H1 (cell line): Measurements from ENCODE around the gene MFAP3L. TPM values are rescaled to one million over a fixed set of nuclear protein-coding genes. Genes with fewer than 3 reads are reported as not detected.
A peak's percentile ranks its signal among the peaks of the same experiment; 100 is the strongest.

Experiments used
- CTCF ChIA-PET: fragments of 300-600 bp; sonication (Branson Sonifier 250); formaldehyde crosslinking; loops from one replicate; lab custom pipeline; 2021; ENCODE audit not compliant: partially characterized antibody; lab: Charles Lee
- POLR2A ChIA-PET: fragments of 300-600 bp; sonication (Branson Sonifier 250); formaldehyde crosslinking; loops from one replicate; lab custom pipeline; 2021; ENCODE audit warnings: inconsistent platforms; ENCODE audit not compliant: partially characterized antibody; lab: Charles Lee
- DNase-seq, 2 experiments: peaks; one replicate each; pipeline versions ENCODE4 v3.0.0 to v3.0.0-alpha.2; 2010 to 2022; ENCODE audit warnings: low spot score in 2 of 2, low read depth in 1 of 2, mixed read lengths in 1 of 2
- FAIRE-seq: peaks from 2 replicates; lab custom pipeline; 2011; peaks lifted over from hg19 to GRCh38; lab: Jason Lieb, UNC
- H2AFZ ChIP-seq: 2 replicates; pipeline ENCODE4 v1.8.1; 2012; ENCODE audit warnings: low read length, inconsistent platforms
- H2AK5ac ChIP-seq: 2 replicates; pipeline ENCODE4 v1.6.1; 2013; ENCODE audit warnings: low read depth, low read length
- H2BK120ac ChIP-seq: replicated peaks from 2 replicates; pipeline ENCODE3; 2013; ENCODE audit warnings: low read depth, low read length, inconsistent platforms
- H2BK12ac ChIP-seq: 2 replicates; pipeline ENCODE4 v1.6.1; 2013; ENCODE audit warnings: low read depth, low read length
- H2BK15ac ChIP-seq: 2 replicates; pipeline ENCODE4 v1.6.1; 2013; ENCODE audit warnings: low read length
- H2BK20ac ChIP-seq: 2 replicates; pipeline ENCODE4 v1.6.1; 2013; ENCODE audit warnings: low read length
- H2BK5ac ChIP-seq: 2 replicates; pipeline ENCODE4 v1.6.1; 2013; ENCODE audit warnings: low read depth, low read length
- H3K14ac ChIP-seq: 2 replicates; pipeline ENCODE4 v1.6.1; 2013; ENCODE audit warnings: inconsistent platforms; ENCODE audit not compliant: insufficient read length
- H3K18ac ChIP-seq: 2 replicates; pipeline ENCODE4 v1.6.1; 2013; ENCODE audit warnings: low read length; ENCODE audit errors: extremely low read depth
- H3K23ac ChIP-seq: 2 replicates; pipeline ENCODE4 v1.6.1; 2013; ENCODE audit warnings: inconsistent platforms; ENCODE audit not compliant: insufficient read length
- H3K23me2 ChIP-seq: 2 replicates; pipeline ENCODE4 v1.6.1; 2013; ENCODE audit warnings: low read depth, low read length
- H3K27ac ChIP-seq: 2 replicates; pipeline ENCODE4 v1.6.1; 2011; ENCODE audit warnings: low read depth, low read length, inconsistent platforms
- H3K27me3 ChIP-seq, 4 experiments: replicated peaks in 1 of 4; 1 replicate in 1 of 4; 2 replicates in 3 of 4; pipeline versions ENCODE4 v1.6.1 to v1.8.1; 2011 to 2013; ENCODE audit warnings: low read length in 3 of 4, mild to moderate bottlenecking in 3 of 4, inconsistent platforms in 2 of 4, mixed read lengths in 2 of 4, moderate library complexity in 1 of 4; ENCODE audit not compliant: control insufficient read depth in 3 of 4, insufficient read depth in 3 of 4; ENCODE audit errors: extremely low read depth in 1 of 4
- H3K36me3 ChIP-seq, 4 experiments: 2 replicates each; pipeline versions ENCODE4 v1.6.1 to v1.8.1; 2011 to 2013; ENCODE audit warnings: mild to moderate bottlenecking in 4 of 4, low read length in 3 of 4, moderate library complexity in 2 of 4, control low read depth in 1 of 4, inconsistent platforms in 1 of 4; ENCODE audit not compliant: insufficient read depth in 4 of 4, control insufficient read depth in 2 of 4
- H3K4ac ChIP-seq: replicated peaks from 2 replicates; pipeline ENCODE3; 2013; ENCODE audit warnings: low read length, low read depth, mixed read lengths, inconsistent platforms; ENCODE audit not compliant: insufficient read length
- H3K4me1 ChIP-seq, 4 experiments: replicated peaks in 1 of 4; 1 replicate in 1 of 4; 2 replicates in 3 of 4; pipeline versions ENCODE4 v1.6.1 to v1.8.1; 2011 to 2013; ENCODE audit warnings: low read length in 3 of 4, inconsistent platforms in 2 of 4, mixed read lengths in 1 of 4; ENCODE audit not compliant: insufficient read depth in 4 of 4, control insufficient read depth in 3 of 4
- H3K4me2 ChIP-seq, 2 experiments: 2 replicates each; pipeline versions ENCODE4 v1.6.1 to v1.8.1; 2011 to 2013; ENCODE audit warnings: low read depth in 2 of 2, low read length in 2 of 2, control low read depth in 1 of 2, inconsistent platforms in 1 of 2, mild to moderate bottlenecking in 1 of 2; ENCODE audit not compliant: insufficient read depth in 1 of 2
- H3K4me3 ChIP-seq, 4 experiments: fragments of 200-600, 300-600 bp in 1 of 4; sonication (generic), shearing (Covaris generic), sonication (Bioruptor Twin) in 1 of 4; 2 replicates each; pipeline versions ENCODE4 v1.5.1 to v1.8.1; 2011 to 2016; ENCODE audit warnings: low read length in 4 of 4, low read depth in 3 of 4, control low read depth in 2 of 4, inconsistent platforms in 2 of 4, mild to moderate bottlenecking in 2 of 4, mixed read lengths in 1 of 4, moderate library complexity in 1 of 4; ENCODE audit not compliant: insufficient read depth in 2 of 4; ENCODE audit errors: extremely low read depth in 1 of 4
- H3K56ac ChIP-seq: replicated peaks from 2 replicates; pipeline ENCODE3; 2013; ENCODE audit warnings: low read depth, mild to moderate bottlenecking, mixed read lengths, low read length, inconsistent platforms; ENCODE audit not compliant: insufficient read length
- H3K79me1 ChIP-seq: 2 replicates; pipeline ENCODE4 v1.6.1; 2013; ENCODE audit warnings: low read depth, low read length, control low read depth
- H3K79me2 ChIP-seq, 2 experiments: 2 replicates each; pipeline versions ENCODE4 v1.6.1 to v1.8.1; 2012 to 2013; ENCODE audit warnings: low read length in 2 of 2, mild to moderate bottlenecking in 2 of 2, inconsistent platforms in 1 of 2; ENCODE audit not compliant: insufficient read depth in 2 of 2, control insufficient read depth in 1 of 2
- H3K9ac ChIP-seq, 4 experiments: replicated peaks in 1 of 4; 1 replicate in 1 of 4; 2 replicates in 3 of 4; pipeline versions ENCODE4 v1.6.1 to v1.8.1; 2011 to 2013; ENCODE audit warnings: low read depth in 3 of 4, low read length in 3 of 4, control low read depth in 2 of 4, mild to moderate bottlenecking in 2 of 4, moderate library complexity in 2 of 4, inconsistent platforms in 1 of 4; ENCODE audit errors: extremely low read depth in 1 of 4
- H3K9me3 ChIP-seq, 2 experiments: 2 replicates each; pipeline versions ENCODE4 v1.6.1 to v1.8.1; 2012 to 2013; ENCODE audit warnings: mild to moderate bottlenecking in 2 of 2, moderate library complexity in 2 of 2, control low read depth in 1 of 2, inconsistent platforms in 1 of 2, low read depth in 1 of 2, low read length in 1 of 2, mixed read lengths in 1 of 2; ENCODE audit not compliant: insufficient read depth in 2 of 2
- H4K20me1 ChIP-seq, 2 experiments: replicated peaks in 1 of 2; 2 replicates each; pipeline versions ENCODE3 to v1.8.1; 2011 to 2013; ENCODE audit warnings: inconsistent platforms in 2 of 2, low read length in 2 of 2, mild to moderate bottlenecking in 1 of 2; ENCODE audit not compliant: insufficient read depth in 2 of 2, control insufficient read depth in 1 of 2
- H4K5ac ChIP-seq: 2 replicates; pipeline ENCODE4 v1.6.1; 2013; ENCODE audit warnings: low read length, low read depth, mixed read lengths, inconsistent platforms; ENCODE audit not compliant: insufficient read length
- H4K8ac ChIP-seq: 2 replicates; pipeline ENCODE4 v1.8.0; 2013; ENCODE audit warnings: mild to moderate bottlenecking, moderate library complexity, low read length, inconsistent platforms; ENCODE audit not compliant: insufficient read depth; ENCODE audit errors: extremely low read depth
- H4K91ac ChIP-seq: replicated peaks from 2 replicates; pipeline ENCODE3; 2013; ENCODE audit warnings: low read length, mixed read lengths, inconsistent platforms; ENCODE audit not compliant: insufficient read length
- ZNF274 ChIP-seq: IDR thresholded peaks from 2 replicates; pipeline ENCODE4 v1.7.0; 2012; ENCODE audit warnings: low read length, borderline replicate concordance; ENCODE audit errors: extremely low read depth
- WGBS, 2 experiments: shearing (Covaris generic) in 1 of 2; methylation state at CpG; one replicate each; pipeline versions ENCODE4 v1.1.6 to v1.1.7; 2013 to 2015; ENCODE audit warnings: low lambda C conversion rate in 2 of 2, mixed read lengths in 2 of 2, inconsistent platforms in 1 of 2, low coverage in 1 of 2, missing lambda C conversion rate in 1 of 2; ENCODE audit not compliant: insufficient replicate concordance in 2 of 2, insufficient coverage in 1 of 2, insufficient read length in 1 of 2; ENCODE audit errors: extremely low coverage in 1 of 2, missing lambda C conversion rate in 1 of 2; 5-methylcytosine and 5-hydroxymethylcytosine counted together
- polyA plus RNA-seq, 7 experiments: library from polyadenylated mRNA; depleted of rRNA in 3 of 7; stranded (reverse) in 5 of 7; unstranded in 2 of 7; fragments of >200 nt in 5 of 7; fragments of 200-250 nt in 2 of 7; gene quantifications; 1 replicate in 5 of 7; 2 replicates in 1 of 7; 4 replicates in 1 of 7; pipeline versions ENCODE4 v1.2.1 to v1.2.3, GENCODE V29; 2011 to 2013; ENCODE audit warnings: missing spikeins in 2 of 7, mixed read lengths in 2 of 7
- total RNA-seq: library from RNA; stranded (reverse); fragmentation: NEBNext Ultra II Directional; extraction: Animal tissue kit (Norgen Biotek cat#: 25700); gene quantifications from 2 replicates; pipeline ENCODE4 v1.2.1, GENCODE V29; 2021

MFAP3L gene
- total and polyA plus RNA-seq, 2 of the 8 experiments (the other 6 are each of a cell fraction or from before 2014, with no cell fraction given) = 7.0 to 9.8 TPM

GRCh38 chr4:169975838-169976796, 50.1 kb downstream of the MFAP3L start:
- H3K27me3 ChIP-seq = no peaks in the 10 kb centered on the region
- no peak overlapping the region; a peak in 1 of 7 replicates for H3K9ac ChIP-seq
- peak overlapping the region; percentile 52; the same call in 1 of the 2 replicates for H3K18ac ChIP-seq
- no peak for TF ChIP-seq ZNF274
- 81% methylated on average over 14 of the region's 14 CpGs; no CpG with 5 or more reads in 1 of the 2 experiments for WGBS, 2 experiments
- no peaks in the 10 kb centered on the region for H3K36me3 ChIP-seq
- ChIA-PET POLR2A (no interaction called here), CTCF (interaction anchor here (1.3 kb wide), 2 partner anchors 9 to 35 kb away, joined by 3 to 5 read pairs; no protein-coding TSS in a partner anchor)
- 0 out of 2 replicates have a peak overlapping the region, but pooled peaks have one; percentile 27 for H2BK5ac ChIP-seq
- H3K4me2 ChIP-seq = no peak overlapping the region
- no peaks in the 10 kb centered on the region for H4K20me1 ChIP-seq
- no peak overlapping the region for H4K8ac ChIP-seq
- no peak overlapping the region for H4K91ac ChIP-seq
- FAIRE-seq (no peak), DNase-seq (no peak)
- H2BK12ac ChIP-seq = peak overlapping the region; percentile 11; the same call in 1 of the 2 replicates
- H3K14ac ChIP-seq = no peak overlapping the region
- no peaks in the 10 kb centered on the region for H3K79me2 ChIP-seq
- H4K5ac ChIP-seq = no peak overlapping the region
- peak overlapping the region; percentile 21; the same call in 1 of the 2 replicates for H2BK15ac ChIP-seq
- H3K23me2 ChIP-seq = no peaks in the 10 kb centered on the region
- H2BK20ac ChIP-seq = no peak overlapping the region
- H2BK120ac ChIP-seq = no peak overlapping the region
- no peak overlapping the region for H3K23ac ChIP-seq
- H3K4me3 ChIP-seq = no peak overlapping the region
- H3K4me1 ChIP-seq = peaks cover 0 to 9% (median 2%) of the 10 kb centered on the region in 4 experiments; a peak in 3 of 7 replicates
- H3K27ac ChIP-seq = no peak overlapping the region
- no peaks in the 10 kb centered on the region for H3K79me1 ChIP-seq
- no peak overlapping the region for H3K56ac ChIP-seq
- H3K4ac ChIP-seq = peak overlapping the region; percentile 3
- no peaks in the 10 kb centered on the region for H3K9me3 ChIP-seq
- H2AK5ac ChIP-seq = no peak overlapping the region
- H2AFZ ChIP-seq = no peak overlapping the region
